Esophagus squamous epithelium (tissue), 4 donors: Measurements from ENCODE around the gene UBE2L3.

ENCODE experiments used
- POLR2A ChIP-seq, 4 donors: fragments of 450-650 bp; IDR thresholded peaks; one replicate each; pipeline ENCODE4 v1.6.1; 2017; ENCODE audit warnings: antibody characterized with exemption in 4 of 4, mild to moderate bottlenecking in 4 of 4, moderate library complexity in 3 of 4
- TF ChIP-seq, protein P1 (sequence below), 6 experiments: fragments of 450-650 bp in 4 of 6; fragments of 200-600 bp in 2 of 6; sonication (generic) in 2 of 6; IDR thresholded peaks; one replicate each; pipeline ENCODE4 v1.5.1; 2016 to 2019; ENCODE audit warnings: antibody characterized with exemption in 6 of 6, mild to moderate bottlenecking in 4 of 6, moderate library complexity in 4 of 6

DNA sequence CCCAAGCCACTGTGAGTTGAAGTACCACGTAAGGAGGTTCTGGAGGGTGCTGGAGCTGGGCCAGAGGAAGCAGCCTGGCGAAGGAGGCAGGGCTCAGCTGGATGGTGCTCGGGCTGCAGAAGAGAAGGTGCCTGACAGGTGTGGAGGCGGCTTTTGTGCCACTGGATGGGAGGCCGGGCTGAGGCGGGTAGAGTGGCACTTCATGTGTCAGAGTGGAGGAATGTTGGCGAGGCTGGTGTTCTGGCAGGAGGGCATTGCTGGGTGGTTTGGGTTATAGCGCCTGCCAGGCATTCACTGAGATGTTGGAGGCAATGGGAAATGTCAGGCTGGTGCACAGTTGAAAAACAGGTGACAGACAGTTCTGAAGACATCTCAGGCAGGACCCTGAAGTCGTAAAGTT is 24.2 kb downstream of the UBE2L3 start:
- TF ChIP-seq, protein P1, sequence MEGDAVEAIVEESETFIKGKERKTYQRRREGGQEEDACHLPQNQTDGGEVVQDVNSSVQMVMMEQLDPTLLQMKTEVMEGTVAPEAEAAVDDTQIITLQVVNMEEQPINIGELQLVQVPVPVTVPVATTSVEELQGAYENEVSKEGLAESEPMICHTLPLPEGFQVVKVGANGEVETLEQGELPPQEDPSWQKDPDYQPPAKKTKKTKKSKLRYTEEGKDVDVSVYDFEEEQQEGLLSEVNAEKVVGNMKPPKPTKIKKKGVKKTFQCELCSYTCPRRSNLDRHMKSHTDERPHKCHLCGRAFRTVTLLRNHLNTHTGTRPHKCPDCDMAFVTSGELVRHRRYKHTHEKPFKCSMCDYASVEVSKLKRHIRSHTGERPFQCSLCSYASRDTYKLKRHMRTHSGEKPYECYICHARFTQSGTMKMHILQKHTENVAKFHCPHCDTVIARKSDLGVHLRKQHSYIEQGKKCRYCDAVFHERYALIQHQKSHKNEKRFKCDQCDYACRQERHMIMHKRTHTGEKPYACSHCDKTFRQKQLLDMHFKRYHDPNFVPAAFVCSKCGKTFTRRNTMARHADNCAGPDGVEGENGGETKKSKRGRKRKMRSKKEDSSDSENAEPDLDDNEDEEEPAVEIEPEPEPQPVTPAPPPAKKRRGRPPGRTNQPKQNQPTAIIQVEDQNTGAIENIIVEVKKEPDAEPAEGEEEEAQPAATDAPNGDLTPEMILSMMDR (IDR thresholded peaks at IDR 0.05) = no peak
- TF ChIP-seq POLR2A (IDR thresholded peaks at IDR 0.05) = no peak
